Skeletal muscle cell (primary cell): ENCODE data around the gene RGSL1.

Experiments used
- DNase-seq: peaks from one replicate; pipeline ENCODE4 v3.0.0-alpha.2; 2010; ENCODE audit warnings: low read depth
- H3K4me3 ChIP-seq: 2 replicates; pipeline ENCODE4 v1.5.1; 2011; ENCODE audit warnings: low read depth, mild to moderate bottlenecking, control low read depth, low read length, moderate library complexity

Gene RGSL1

DNA sequence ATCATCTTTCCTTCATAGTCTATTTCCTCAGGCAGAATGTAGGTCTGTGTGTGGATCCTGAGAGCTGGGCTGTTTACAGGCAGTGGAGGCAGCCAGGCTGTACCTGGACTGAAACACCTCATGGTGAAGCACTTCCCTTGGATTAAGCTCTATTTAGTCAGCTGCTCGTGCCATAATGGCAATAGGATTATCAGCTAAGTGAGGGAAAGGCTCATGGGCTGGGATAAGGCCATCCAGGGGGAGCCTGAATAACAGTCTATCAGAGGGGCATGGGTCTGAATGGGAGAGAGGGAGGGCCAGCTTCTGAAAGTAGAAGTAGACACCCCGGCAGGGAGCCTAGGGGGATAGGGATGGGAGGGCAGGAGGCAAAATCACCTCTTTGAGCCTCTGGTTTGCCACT is 130.8 kb downstream of the RGSL1 start:
- DNase-seq = no peak
- no peak overlapping the region for H3K4me3 ChIP-seq

DNA sequence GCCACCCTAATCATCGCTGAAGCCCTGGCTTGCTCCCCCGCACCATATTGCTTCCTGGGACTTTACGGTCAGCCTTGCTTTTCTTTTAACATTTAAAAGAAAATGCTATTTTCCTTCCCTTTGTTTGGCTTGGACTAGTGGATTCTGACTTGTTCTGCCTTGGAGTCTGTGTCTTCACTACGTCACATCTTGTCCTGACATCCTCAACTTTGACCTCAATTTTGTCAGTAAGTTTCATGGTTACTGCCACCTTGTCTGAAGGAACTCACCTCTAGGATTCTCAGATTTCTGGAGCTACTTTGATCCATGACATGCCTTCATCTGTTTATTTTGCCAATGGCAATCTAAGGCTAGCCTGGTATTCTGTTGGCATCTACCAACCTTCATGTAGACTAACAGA is 134.8 kb downstream of the RGSL1 start:
- no peak overlapping the region for H3K4me3 ChIP-seq
- no peak for DNase-seq

DNA sequence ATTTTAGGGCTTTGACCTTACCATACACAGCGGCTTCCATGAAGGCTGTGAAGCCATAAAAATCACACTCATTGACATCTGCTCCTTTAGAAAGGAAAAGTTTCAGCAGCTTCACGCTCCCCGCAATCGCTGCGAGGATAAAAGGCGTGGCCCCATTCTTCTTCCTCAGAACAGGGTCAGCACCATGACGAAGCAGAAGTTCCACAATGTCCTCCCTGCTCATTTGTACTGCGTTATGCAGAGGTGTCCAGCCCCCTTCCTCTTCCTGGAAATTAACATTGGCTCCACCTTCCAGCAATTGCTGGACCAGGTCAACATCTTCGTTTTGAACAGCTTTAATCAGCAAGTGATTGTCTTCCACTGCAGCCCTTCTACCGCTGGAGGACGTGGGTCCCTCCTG is 136.4 kb downstream of the RGSL1 start:
- no peak overlapping the region for H3K4me3 ChIP-seq
- DNase-seq = no peak

DNA sequence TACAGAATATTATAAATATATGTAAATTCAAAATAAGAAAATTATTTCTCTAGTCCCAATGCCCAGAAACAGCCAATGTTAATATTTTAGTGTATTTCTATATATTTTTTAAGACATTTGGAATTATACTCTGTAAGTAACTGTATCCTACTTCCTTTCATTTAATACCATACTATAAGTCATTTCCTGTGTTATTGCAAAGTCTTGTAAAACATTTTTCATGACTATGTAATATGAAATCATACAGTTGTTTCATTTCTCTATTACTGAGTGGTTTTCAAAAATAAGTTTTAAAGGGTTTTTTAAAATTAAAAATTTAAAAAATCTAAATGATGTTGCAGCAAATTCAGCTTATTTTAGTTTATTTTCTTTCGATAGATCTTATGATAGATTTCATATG is 137.1 kb downstream of the RGSL1 start:
- DNase-seq = no peak
- H3K4me3 ChIP-seq = no peak overlapping the region

DNA sequence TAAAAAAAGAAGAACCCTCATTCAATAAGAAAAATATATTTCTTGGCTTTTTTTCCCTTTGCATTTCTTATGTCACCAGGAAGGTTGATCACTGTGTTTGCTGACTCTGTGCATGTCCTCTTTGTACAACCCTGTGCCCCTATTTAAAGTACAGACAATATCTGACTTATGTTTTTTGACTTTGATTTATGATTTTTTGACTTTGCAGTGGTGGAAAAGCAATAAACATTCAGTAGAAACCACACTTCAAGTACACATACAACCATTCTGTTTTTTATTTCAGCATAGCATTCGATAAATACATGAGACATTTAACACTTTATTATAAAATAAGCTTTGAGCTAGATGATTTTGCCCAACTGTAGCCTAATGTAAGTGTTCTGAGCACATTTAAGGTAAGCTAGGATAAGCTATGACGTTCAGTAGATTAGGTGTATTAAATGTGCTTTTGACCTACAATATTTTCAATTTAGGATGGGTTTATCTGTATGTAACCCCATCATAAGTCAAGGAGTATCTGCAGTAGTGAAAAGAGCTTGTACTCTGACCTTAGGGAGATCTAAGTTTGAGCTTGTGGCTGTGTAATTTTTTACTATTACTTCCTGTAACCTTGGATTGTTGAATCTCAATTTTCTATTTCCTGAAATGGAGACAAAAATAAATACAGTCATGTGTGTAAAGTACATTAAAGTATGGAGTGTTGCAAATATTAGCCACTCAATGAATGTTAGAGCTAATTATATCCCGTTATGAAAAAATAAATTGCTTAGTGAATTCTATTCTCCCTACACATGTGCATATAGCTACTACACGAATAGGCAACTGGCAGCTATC is 137.9 kb downstream of the RGSL1 start:
- DNase-seq = no peak
- peak overlapping the region; percentile 72 for H3K4me3 ChIP-seq

DNA sequence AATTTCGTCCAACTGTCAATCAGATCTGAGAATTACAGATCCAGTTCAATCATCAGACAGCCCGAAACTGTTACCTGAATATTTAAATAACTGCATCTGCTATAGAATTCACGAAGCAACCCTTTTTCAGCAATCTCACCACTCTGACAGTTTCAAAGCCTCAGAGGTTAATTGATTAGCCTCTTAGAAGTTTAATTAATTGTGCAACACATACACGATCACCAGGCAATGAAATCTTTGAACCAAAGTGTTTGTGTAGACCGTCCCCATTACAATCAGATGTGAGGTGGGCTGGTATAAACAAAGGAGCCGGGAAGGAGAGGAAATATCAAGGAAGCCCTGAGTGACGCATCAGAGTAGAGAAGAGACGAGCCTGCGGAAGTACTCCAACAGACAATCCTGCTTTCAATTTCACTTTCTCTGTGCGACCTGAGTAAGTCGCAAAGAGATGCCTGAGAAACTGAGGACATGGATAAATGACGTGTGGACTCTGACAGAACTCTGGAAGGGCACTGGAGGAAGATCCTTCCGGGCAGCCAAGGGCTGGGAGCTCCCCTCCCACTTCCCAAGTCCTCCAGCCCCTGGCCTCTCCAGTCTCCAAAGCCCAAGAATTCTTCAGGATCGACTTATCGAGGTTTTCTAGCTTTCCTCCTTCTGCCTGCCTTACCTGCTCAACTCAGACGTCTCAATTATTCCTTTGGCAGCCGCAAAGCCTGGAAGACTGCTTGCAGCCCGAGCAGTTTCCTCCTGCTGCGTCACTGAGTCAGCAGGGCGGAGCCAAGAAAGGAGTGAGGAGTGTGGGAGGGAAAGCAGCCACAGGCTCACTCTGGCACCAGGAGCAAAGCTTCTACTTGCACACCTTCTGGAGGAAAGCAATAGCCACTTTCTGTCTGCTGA is 138.8 kb downstream of the RGSL1 start, which contains the start of gene RNASEL:
Gene RNASEL, minus strand, starts transcription at position 757 of the 897 bp plus-strand sequence. CDS start 2,450 bp downstream, outside the sequence.
- no peak for DNase-seq
- peak within 1 kb of the TSS; percentile 72 for H3K4me3 ChIP-seq

DNA sequence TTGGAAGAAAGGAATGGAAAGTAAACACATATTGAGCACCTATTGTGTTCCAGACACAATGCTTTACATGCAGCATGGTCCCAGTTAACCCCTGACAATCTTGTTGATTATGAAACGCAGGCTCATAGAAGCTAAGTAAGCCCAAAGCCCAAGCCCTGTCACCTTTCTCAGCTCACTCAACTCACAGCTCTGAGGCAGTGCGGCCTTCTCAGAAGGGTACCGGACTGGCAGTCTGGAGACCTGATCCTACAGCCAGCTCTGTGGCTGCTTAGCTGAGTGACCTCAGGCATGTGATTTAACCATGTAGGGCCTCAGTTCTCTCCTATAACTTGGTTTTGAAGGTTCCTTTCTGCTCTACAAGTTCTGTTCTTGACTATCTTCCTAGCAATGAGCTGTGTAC is 139.6 kb downstream of the RGSL1 start:
- DNase-seq = no peak
- H3K4me3 ChIP-seq = no peak overlapping the region

DNA sequence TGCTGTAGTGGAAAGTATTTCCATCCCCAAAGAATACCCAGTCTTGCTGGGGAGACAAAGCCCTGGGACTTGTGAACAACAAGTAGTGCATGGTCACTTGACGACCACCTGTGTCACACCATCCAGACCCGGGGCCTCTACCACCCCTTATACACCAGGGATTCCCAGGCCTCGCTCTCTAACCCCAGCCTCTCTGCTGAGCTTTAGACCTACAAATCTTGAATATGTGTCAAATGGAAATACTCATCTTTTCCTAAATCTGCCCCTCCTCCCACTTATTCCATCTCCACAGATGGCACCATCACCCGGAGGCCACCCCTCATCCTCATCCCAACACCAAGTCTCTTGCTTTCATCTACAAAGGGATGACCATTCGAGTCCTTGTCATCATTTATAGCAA is 140.0 kb downstream of the RGSL1 start:
- no peak overlapping the region for H3K4me3 ChIP-seq
- DNase-seq = no peak

DNA sequence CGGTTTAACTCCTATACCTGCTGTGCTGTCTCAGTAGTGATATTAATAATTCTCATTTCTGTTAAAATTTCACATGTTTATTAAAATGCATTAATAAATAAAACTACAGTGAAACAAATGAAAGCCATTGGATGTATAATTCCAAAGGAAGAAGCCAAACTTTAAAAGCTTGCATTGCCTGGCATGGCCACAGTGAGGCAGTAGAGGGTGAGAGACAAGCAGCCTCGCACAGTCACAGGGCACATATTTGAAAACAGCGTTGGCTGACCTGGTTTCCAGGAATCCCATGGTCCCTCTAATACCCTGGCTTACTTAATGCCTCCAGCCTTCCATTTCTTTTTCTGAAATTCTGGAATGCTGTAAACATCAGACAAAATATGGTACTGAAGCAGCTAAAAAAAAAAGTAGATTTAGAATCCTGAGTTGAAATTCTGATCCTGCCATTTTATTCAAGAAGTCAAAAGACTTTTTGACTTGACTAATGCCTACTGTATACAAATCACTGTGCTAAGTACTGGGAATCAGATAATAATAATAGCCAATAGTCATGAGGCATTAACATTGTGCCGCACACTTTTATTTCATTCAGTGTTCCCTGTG is 145.8 kb downstream of the RGSL1 start:
- H3K4me3 ChIP-seq = no peak overlapping the region
- no peak for DNase-seq

DNA sequence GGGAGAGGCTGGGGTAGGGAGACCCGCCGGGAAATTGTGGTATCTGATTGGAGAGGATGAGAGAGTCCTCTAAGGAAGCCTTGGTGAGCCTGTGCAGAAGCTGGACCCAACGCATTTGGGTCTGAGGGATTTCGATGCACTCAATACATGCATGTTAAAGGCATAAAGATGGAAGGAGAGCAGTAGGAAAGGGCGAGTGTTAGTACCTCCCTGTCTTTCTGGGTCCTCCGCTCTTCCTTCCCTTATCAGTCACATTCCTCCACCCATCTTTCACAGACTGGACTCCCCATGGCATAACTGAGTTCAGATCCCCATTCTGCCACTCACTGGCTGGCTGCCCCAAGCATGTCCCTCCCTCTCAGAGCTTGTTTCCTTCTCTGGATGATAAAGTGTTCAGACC is 147.0 kb downstream of the RGSL1 start:
- no peak overlapping the region for H3K4me3 ChIP-seq
- DNase-seq = no peak

DNA sequence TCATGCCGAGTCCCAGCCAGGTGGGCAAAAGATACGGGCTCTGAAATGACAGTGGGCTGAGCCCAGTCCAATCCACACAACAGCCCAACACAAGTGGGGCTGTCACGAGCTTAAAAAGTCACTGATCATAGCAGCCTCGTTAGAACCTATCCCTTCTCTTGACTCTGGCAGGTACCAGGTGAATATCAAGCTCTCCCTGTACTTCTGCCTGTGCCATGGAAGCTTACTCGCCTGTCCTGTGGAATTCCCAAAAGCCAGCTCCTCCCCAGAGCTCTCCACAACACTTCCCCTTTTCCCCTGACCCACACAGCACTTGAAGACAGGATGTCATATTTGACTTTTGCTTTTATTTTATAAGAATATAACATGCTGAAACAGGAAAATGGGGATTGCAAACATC is 148.3 kb downstream of the RGSL1 start:
- H3K4me3 ChIP-seq = no peak overlapping the region

DNA sequence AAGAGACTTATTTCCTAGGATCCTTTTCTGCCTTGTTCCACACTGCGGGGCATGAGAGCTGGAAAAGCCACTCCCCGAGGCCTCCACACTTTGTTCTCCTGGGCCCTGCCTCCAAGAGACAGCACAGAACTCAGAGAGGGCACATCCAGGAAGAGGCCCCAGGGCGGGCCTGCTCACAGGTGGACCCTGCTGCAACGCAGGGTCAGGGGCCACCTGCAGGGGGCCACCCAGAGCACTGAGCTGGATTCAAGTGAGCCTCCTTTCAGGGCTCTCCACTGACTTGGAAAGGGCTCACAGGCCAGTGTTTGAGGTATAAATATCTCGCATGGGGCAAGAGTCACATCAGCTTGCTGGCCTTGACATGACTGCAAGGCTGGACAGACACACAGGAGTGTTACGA is 149.4 kb downstream of the RGSL1 start:
- no peak overlapping the region for H3K4me3 ChIP-seq
- no peak for DNase-seq

More for the DNA sequence above, 148.3 kb downstream of the RGSL1 start:
- no peak for DNase-seq

DNA sequence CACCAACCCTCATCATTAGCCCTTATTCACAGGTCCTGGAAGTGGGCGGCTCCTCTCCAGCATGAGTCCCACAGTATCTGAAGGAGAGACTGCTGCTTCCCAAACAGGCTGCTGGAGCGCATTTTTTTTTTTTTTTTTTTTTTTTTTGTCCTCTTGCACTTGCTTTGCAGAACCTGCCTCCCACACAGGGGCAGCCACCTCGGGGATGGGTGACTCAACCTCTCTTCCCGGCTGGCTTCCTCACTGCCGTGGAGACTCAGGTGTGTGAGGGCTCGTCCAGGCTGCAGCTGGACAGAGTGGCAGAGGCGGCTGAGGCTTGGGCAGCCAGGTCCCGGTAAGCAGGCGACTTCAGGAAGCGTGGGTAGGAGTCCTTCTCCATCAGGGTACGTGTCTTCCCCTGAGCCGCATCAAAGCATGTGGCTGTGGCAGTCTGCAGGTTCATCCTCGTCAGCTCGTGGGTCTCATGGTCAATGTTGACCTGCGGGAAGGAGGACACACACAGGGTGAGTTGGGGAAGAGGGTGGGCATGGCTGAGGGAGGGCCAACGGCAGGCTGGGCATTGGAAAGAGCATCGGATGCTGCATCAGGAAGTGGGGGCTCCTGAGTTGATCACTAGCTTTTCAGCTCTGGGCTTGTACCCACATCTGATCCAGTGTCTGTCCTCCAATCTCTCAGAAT is 150.2 kb downstream of the RGSL1 start:
- H3K4me3 ChIP-seq = no peak overlapping the region
- no peak for DNase-seq

DNA sequence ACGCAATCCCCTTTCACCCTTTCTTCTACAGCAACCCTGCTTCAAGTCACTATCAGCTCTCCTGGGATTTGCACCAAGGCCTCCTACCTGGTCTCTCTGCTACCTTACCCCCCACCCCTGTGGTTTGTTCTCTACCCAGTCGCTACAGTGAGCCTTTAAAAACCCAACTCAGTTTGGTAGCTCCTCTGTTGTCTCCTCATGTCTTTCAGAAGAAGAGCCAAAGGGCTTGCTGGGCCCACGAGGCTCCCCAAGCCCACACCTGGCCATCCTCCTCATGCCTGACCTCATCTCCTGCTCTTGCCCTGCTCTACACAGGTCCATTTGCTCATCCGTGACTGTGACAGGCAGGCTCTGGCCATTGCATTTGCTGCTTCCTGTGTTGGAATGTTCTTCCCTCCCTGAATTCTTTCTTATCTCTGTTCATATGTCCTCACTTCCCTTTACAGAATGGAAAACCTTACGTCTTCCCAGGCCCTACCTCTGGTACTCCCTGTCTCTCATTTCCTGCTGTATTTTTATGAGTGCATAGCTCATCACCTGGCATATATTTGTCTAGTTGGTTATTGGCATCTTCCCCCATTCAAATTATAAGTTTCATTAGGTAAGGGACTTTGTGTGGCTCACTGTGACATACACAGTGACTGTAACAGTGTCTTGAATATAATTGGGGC is 150.9 kb downstream of the RGSL1 start:
- H3K4me3 ChIP-seq = no peak overlapping the region
- no peak for DNase-seq

DNA sequence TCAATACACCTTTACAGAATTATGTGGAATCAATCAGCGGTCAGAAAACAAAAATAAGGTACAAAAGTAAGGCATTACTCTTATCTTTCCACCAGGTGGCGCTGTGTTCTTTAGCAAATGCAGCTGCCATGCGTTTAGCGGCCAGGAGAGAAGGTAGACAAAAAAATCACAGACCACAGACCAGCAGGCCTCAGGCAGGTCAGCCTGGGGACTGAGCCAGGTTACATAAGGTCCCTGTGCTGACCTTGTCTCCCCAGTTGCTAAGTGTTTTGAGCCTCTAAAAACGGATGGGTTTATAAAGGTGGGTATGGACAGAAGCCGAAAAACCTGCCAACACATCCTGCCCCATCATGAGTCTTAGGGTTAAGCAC is 151.5 kb downstream of the RGSL1 start:
- peak overlapping the region; percentile 9 for H3K4me3 ChIP-seq
- DNase-seq = no peak

DNA sequence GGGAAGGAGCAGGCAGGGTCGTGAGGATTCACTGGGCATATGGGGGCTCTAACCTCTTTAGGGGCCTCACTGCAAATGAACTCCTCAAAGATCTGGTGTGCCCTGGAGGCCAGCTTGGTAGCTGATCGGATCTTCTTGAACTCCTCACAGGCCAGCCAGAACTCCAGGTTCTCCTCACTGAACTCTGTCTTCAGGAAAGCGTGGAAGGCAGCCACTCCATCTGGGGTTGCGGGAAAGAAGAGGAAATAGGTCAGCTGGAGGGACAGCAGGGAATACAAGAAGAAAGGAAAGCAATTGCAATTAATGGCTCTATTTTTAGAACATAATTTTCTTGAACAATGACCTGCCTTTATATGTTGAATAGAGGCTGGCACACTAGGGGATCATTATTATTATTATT is 152.0 kb downstream of the RGSL1 start:
- DNase-seq = no peak
- H3K4me3 ChIP-seq = no peak overlapping the region

DNA sequence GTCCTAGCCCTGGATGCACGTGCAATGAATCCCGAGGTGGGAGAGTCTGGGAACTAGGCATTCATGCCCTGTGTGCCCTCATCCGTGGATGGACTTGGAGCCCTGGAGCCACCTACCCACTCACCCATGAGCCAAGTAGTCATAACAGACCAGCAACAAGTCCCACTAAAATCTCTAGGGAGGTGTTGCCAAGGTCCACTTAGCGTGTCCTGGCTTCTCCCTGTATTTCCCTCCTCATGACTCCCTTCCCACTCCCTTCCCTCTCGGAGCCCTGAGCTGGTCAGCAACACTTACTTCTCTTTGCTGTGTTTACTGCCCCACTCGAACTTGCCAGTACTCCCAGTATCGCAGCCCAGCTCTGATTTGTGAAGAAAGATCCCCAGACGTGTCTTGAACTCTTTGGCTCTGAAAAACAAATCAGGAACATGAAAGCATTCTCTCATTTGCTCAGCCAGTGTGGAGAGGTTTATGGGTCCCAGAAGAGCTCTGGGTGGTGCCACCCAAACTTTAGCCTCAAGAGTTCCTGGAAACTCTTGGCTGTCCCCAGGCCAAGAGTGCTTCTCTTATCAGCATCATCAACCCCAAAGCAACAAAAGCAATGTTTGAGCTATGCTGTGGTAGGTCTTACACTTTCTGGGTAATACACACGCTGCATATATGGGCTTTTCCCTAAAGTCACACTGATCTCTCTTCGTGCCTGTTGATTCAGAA is 153.1 kb downstream of the RGSL1 start:
- H3K4me3 ChIP-seq = peak overlapping the region; percentile 57
- DNase-seq = no peak

DNA sequence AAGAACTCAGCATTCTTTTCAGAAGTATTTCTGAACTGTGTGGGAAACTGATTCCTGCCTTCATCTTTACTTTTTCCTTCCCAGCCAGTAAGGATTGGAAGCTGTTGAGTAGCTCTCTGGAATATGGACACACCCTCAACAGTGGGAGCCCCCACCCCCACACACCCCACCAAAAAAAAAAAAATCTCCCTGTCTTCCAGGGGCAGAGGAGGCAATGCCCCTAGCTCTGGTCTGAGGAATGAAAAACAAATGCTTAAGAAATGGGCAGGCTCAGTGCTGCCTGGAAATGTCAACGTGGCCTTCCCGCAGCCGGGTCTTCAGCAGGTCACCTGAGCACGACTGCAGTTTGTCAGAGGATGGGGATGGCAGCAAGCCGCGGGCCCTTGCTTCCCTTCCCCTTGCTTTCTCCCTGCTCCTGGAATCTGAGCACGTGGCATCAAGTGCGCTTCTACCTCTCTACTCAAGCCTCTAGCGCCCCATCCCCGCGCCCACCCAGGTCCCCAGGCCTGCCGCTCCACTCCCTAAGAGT is 153.8 kb downstream of the RGSL1 start:
- H3K4me3 ChIP-seq = peak overlapping the region; percentile 57
- DNase-seq = no peak
